Measurements from ENCODE around the gene LDLRAD3.
"Not testable (repeated sequence)": the region's sequence is repeated elsewhere in the genome, so short reads cannot be mapped to it uniquely, and the experiment has no call there.

DNA sequence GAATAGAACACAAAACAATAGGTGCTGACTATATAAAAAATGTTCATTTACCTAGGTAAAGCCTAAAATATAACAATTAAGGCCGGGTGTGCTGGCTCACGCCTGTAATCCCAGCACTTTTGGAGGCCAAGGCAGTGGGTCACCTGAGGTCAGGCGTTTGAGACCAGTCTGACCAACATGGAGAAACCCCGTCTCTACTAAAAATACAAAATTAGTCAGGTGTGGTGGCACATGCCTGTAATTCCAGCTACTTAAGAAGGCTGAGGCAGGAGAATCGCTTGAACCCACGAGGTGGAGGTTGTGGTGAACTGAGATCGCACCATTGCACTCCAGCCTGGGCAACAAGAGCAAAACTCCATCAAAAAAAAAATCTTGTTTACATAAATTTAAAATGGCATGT, 31.4 kb upstream of the LDLRAD3 start:
- TF ChIP-seq, protein P1, sequence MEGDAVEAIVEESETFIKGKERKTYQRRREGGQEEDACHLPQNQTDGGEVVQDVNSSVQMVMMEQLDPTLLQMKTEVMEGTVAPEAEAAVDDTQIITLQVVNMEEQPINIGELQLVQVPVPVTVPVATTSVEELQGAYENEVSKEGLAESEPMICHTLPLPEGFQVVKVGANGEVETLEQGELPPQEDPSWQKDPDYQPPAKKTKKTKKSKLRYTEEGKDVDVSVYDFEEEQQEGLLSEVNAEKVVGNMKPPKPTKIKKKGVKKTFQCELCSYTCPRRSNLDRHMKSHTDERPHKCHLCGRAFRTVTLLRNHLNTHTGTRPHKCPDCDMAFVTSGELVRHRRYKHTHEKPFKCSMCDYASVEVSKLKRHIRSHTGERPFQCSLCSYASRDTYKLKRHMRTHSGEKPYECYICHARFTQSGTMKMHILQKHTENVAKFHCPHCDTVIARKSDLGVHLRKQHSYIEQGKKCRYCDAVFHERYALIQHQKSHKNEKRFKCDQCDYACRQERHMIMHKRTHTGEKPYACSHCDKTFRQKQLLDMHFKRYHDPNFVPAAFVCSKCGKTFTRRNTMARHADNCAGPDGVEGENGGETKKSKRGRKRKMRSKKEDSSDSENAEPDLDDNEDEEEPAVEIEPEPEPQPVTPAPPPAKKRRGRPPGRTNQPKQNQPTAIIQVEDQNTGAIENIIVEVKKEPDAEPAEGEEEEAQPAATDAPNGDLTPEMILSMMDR (IDR thresholded peaks at IDR 0.05; ENCODE audit: insufficient read depth, low read depth, low read length), result not testable (repeated sequence)
- not testable (repeated sequence) for TF ChIP-seq EZH2 (IDR thresholded peaks at IDR 0.05; ENCODE audit: insufficient read depth, low read length)
